K562 (cell line): ENCODE measurements around the gene EPB41L4A. TPM values are rescaled to one million over a fixed set of nuclear protein-coding genes. Genes with fewer than 3 reads are reported as not detected.

Experiments used
- ATAC-seq: fragments of 200-7000 bp; cut with Tn5 transposase; 3 replicates; pipeline ENCODE4 v1.9.1; 2020; ENCODE audit warnings: moderate library complexity
- BruUV-seq: library from RNA; stranded (reverse); fragments of 400-500 nt; replicated peaks from 2 replicates; lab custom pipeline; 2021; lab: Mats Ljungman, UMichigan
- CTCF ChIA-PET: fragments of 300-600 bp; formaldehyde crosslinking; extraction: SDS; loops from one replicate; lab custom pipeline; 2021; ENCODE audit warnings: low intra/inter-chr PET ratio; lab: Yijun Ruan, JAX
- POLR2A ChIA-PET: fragments of 300-600, 350-650 bp; sonication (Branson Sonifier 250); formaldehyde crosslinking; extraction: SDS; loops from one replicate; lab custom pipeline; 2021; ENCODE audit warnings: antibody characterized with exemption, inconsistent platforms; lab: Yijun Ruan, JAX
- DNase-seq, 4 experiments: peaks; one replicate each; pipeline versions ENCODE4 v3.0.0 to v3.0.0-alpha.2; 2011 to 2018; ENCODE audit warnings: low spot score in 3 of 4, mixed read lengths in 3 of 4; ENCODE audit errors: extremely low read depth in 1 of 4
- FAIRE-seq: peaks from 2 replicates; lab custom pipeline; 2011; peaks lifted over from hg19 to GRCh38; lab: Jason Lieb, UNC
- H2AFZ ChIP-seq: 2 replicates; pipeline ENCODE4 v1.6.0; 2011; ENCODE audit warnings: low read depth, low read length, control low read depth, inconsistent platforms
- H3K27ac ChIP-seq: fragments of 200-600 bp; 3 replicates; pipeline ENCODE4 v1.8.0; 2011; ENCODE audit warnings: low read depth, mild to moderate bottlenecking, control low read depth, inconsistent platforms, low read length, moderate library complexity, mixed read lengths; ENCODE audit errors: extremely low read depth
- H3K27me3 ChIP-seq, 2 experiments: fragments of 300-600 bp in 1 of 2; 2 replicates in 1 of 2; 3 replicates in 1 of 2; pipeline versions ENCODE4 v1.6.0 to v1.8.0; 2011; ENCODE audit warnings: inconsistent platforms in 2 of 2, low read length in 2 of 2, mild to moderate bottlenecking in 1 of 2, mixed read lengths in 1 of 2, moderate library complexity in 1 of 2; ENCODE audit not compliant: control insufficient read depth in 2 of 2, insufficient read depth in 2 of 2
- H3K36me3 ChIP-seq: fragments of 300-600 bp; 3 replicates; pipeline ENCODE4 v1.8.0; 2011; ENCODE audit warnings: mild to moderate bottlenecking, low read length, inconsistent platforms; ENCODE audit not compliant: control insufficient read depth, insufficient read depth
- H3K4me1 ChIP-seq, 2 experiments: fragments of 200-600 bp in 1 of 2; replicated peaks in 1 of 2; 2 replicates in 1 of 2; 3 replicates in 1 of 2; pipeline versions ENCODE4 v1.5.1 to v1.8.0; 2011; ENCODE audit warnings: inconsistent platforms in 2 of 2, low read length in 2 of 2, mild to moderate bottlenecking in 1 of 2, mixed read lengths in 1 of 2, moderate library complexity in 1 of 2; ENCODE audit not compliant: control insufficient read depth in 2 of 2, insufficient read depth in 2 of 2
- H3K4me2 ChIP-seq: 2 replicates; pipeline ENCODE4 v1.6.1; 2011; ENCODE audit warnings: low read length, control low read depth, inconsistent platforms, mixed read lengths; ENCODE audit not compliant: insufficient read depth
- H3K4me3 ChIP-seq: fragments of 200-600 bp; sonication (generic), shearing (Covaris generic); 2 replicates; pipeline ENCODE4 v1.5.1; 2016; ENCODE audit warnings: control low read depth, inconsistent platforms
- H3K79me2 ChIP-seq: fragments of 200-600 bp; 3 replicates; pipeline ENCODE4 v1.8.0; 2011; ENCODE audit warnings: low read length, inconsistent platforms; ENCODE audit not compliant: control insufficient read depth, insufficient read depth
- H3K9ac ChIP-seq, 2 experiments: 2 replicates each; pipeline versions ENCODE4 v1.6.0 to v1.6.1; 2011; ENCODE audit warnings: low read depth in 2 of 2, low read length in 2 of 2, control low read depth in 1 of 2, inconsistent platforms in 1 of 2, mild to moderate bottlenecking in 1 of 2, mixed read lengths in 1 of 2; ENCODE audit not compliant: insufficient read depth in 1 of 2
- H3K9me1 ChIP-seq: one replicate; pipeline ENCODE4 v1.6.0; 2011; ENCODE audit warnings: inconsistent platforms, mild to moderate bottlenecking, low read length, moderate library complexity; ENCODE audit not compliant: control insufficient read depth, insufficient read depth
- H3K9me3 ChIP-seq: replicated peaks from 2 replicates; pipeline ENCODE4 v1.5.1; 2011; ENCODE audit warnings: low read depth, low read length, inconsistent platforms; ENCODE audit not compliant: control insufficient read depth, insufficient read depth
- H4K20me1 ChIP-seq: replicated peaks from 2 replicates; pipeline ENCODE4 v1.6.1; 2011; ENCODE audit warnings: low read length, inconsistent platforms, mixed read lengths; ENCODE audit not compliant: control insufficient read depth, insufficient read depth
- CBFB ChIP-seq: sonication (generic); formaldehyde crosslinking; IDR thresholded peaks from 2 replicates; pipeline ENCODE4 v1.4.0; 2020; ENCODE audit warnings: mild to moderate bottlenecking, missing genetic modification reagents
- CBX2 ChIP-seq: fragments of 200-600 bp; sonication (generic); IDR thresholded peaks from one replicate; pipeline ENCODE4 v1.6.1; 2012; ENCODE audit warnings: mild to moderate bottlenecking, low read length, inconsistent platforms; ENCODE audit not compliant: insufficient read depth, poor library complexity, severe bottlenecking
- FIP1L1 ChIP-seq: fragments of 200-400 bp; formaldehyde crosslinking; IDR thresholded peaks from 2 replicates; pipeline ENCODE4 v1.6.1; 2018; ENCODE audit warnings: mild to moderate bottlenecking, low read depth, low read length; ENCODE audit not compliant: poor library complexity, severe bottlenecking
- FOSL1 ChIP-seq: fragments of 200-800 bp; sonication (Bioruptor generic); conservative IDR thresholded peaks from 2 replicates; pipeline ENCODE4 v1.6.1; 2016; ENCODE audit warnings: missing genetic modification characterization, missing compliant biosample characterization
- HLTF ChIP-seq: fragments of 450-650 bp; IDR thresholded peaks from 2 replicates; pipeline ENCODE4 v1.6.1; 2016
- MEIS2 ChIP-seq: fragments of 450-650 bp; IDR thresholded peaks from 2 replicates; pipeline ENCODE4 v1.6.1; 2014; ENCODE audit warnings: mild to moderate bottlenecking; ENCODE audit not compliant: partially characterized antibody
- PCBP2 ChIP-seq: fragments of 200-400 bp; formaldehyde crosslinking; IDR thresholded peaks from 2 replicates; pipeline ENCODE4 v1.6.1; 2018; ENCODE audit warnings: low read length, low read depth, mild to moderate bottlenecking, moderate library complexity; ENCODE audit not compliant: poor library complexity, severe bottlenecking
- PURB ChIP-seq: sonication (generic); formaldehyde crosslinking; IDR thresholded peaks from 2 replicates; pipeline ENCODE4 v1.9.0; 2021; ENCODE audit warnings: low read depth, mild to moderate bottlenecking, missing genetic modification reagents
- RFX1 ChIP-seq: fragments of 450-650 bp; IDR thresholded peaks from 2 replicates; pipeline ENCODE4 v1.6.1; 2016; ENCODE audit warnings: mild to moderate bottlenecking, moderate library complexity
- SREBF2 ChIP-seq: sonication (generic); formaldehyde crosslinking; IDR thresholded peaks from 2 replicates; pipeline ENCODE4 v1.4.0; 2020; ENCODE audit warnings: mild to moderate bottlenecking, missing genetic modification reagents
- SRSF3 ChIP-seq: fragments of 200-400 bp; formaldehyde crosslinking; IDR thresholded peaks from 2 replicates; pipeline ENCODE4 v1.6.1; 2016; ENCODE audit warnings: mild to moderate bottlenecking, low read length, moderate library complexity; ENCODE audit not compliant: insufficient read depth
- TCFL5 ChIP-seq: fragments of 250-450 bp; sonication (Bioruptor Pico); conservative IDR thresholded peaks from 2 replicates; pipeline ENCODE4 v1.6.1; 2021; ENCODE audit warnings: mild to moderate bottlenecking, moderate library complexity, matching md5 sums
- ZNF146 ChIP-seq: IDR thresholded peaks from one replicate; pipeline ENCODE4 v1.6.1; 2018; ENCODE audit warnings: missing compliant biosample characterization; ENCODE audit not compliant: unreplicated experiment
- ZNF511 ChIP-seq: sonication (generic); formaldehyde crosslinking; IDR thresholded peaks from 2 replicates; pipeline ENCODE4 v1.8.0; 2022; ENCODE audit warnings: mild to moderate bottlenecking, missing genetic modification reagents
- WGBS: fragments of 100-300 bp; shearing (Covaris generic); methylation state at CpG from one replicate; pipeline ENCODE4 v1.1.6; 2016; ENCODE audit warnings: low coverage, mixed read lengths; ENCODE audit not compliant: insufficient coverage; ENCODE audit errors: missing lambda C conversion rate; 5-methylcytosine and 5-hydroxymethylcytosine counted together
- in situ Hi-C: fragments of 300-500 bp; cut with MboI; formaldehyde crosslinking; loops from 4 replicates; pipeline ENCODE4 v1.15.0; 2018; ENCODE audit warnings: inconsistent platforms, mixed read lengths
- intact Hi-C: fragments of 100-400 bp; cut with micrococcal nuclease; formaldehyde crosslinking; loops from 2 replicates; pipeline ENCODE4 v1.14.2; 2022
- polyA plus RNA-seq, 8 experiments: library from polyadenylated mRNA; depleted of rRNA in 4 of 8; stranded (reverse) in 5 of 8; unstranded in 3 of 8; fragments of >200 nt; fragmentation: Nextera tagmentation in 2 of 8; fragmentation: Illumina TruSeq in 1 of 8; extraction: Ambion mirVana in 2 of 8; extraction: Trizol in 1 of 8; gene quantifications; 2 replicates each; pipeline versions ENCODE4 v1.2.1 to v1.2.3, GENCODE V29; 2011 to 2014; ENCODE audit warnings: inconsistent platforms in 1 of 8, missing spikeins in 1 of 8
- total RNA-seq, 7 experiments: library from RNA; depleted of rRNA in 6 of 7; stranded (reverse); fragments of >200 nt in 6 of 7; fragmentation: Illumina TruSeq in 2 of 7; extraction: Trizol in 2 of 7; gene quantifications; 2 replicates each; pipeline versions ENCODE4 v1.2.1 to v1.2.3, GENCODE V29; 2011 to 2021; ENCODE audit warnings: low replicate concordance in 1 of 7
- TF ChIP-seq, protein P1 (sequence below): fragments of 450-650 bp; IDR thresholded peaks from one replicate; pipeline ENCODE4 v1.6.1; 2018; ENCODE audit warnings: mild to moderate bottlenecking, moderate library complexity; ENCODE audit not compliant: partially characterized antibody

EPB41L4A gene
- total and polyA plus RNA-seq, 9 of the 15 experiments (the other 6 are each of a cell fraction or from before 2014, with no cell fraction given) = 0.04 to 0.35 (median 0.12) TPM; not detected in 3

DNA sequence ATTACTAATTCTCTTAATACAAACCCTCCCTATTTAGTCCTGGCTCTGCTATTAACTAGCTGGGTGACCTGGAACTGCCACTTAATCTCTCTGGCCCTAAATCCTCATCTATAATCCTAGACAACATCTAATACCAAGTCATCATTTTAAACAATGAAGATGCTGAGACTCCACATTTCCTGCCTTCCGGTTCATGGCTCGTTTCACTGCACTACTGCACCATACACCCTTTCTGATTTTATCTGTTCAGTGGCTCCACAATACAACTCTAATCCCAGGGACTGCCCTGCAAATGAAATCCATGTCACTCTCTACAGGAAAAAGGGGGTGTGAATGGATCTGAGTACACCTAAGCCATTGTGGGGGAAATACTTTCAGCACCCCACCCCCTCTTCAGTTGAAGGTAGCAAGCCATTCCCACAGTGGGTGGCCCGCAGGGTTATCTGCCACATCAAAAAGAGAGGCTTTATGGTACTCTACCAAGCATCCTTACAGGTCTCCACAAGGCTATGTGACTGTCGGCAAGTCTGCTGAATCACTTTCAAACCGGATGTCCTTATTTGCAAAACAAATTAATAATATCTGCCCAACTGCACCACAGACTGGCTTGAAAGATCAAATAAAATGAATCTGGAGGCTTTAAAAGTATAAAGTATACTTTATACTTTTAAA, 89.5 kb downstream of the EPB41L4A start:
- Histone ChIP-seq H3K27me3 (no peaks in the 10 kb centered on the region), H3K4me2 (no peak overlapping the region), H3K27ac (no peak overlapping the region)
- in situ Hi-C loops = no loop called here
- no peak for TF ChIP-seq PURB (CRISPR knock-in tag)
- no peak for TF ChIP-seq FIP1L1
- TF ChIP-seq RFX1 = no peak
- TF ChIP-seq SREBF2 (CRISPR knock-in tag) = no peak
- TF ChIP-seq, all 486 proteins: peak for 0
- no peak for FAIRE-seq
- Histone ChIP-seq H3K36me3 (no peaks in the 10 kb centered on the region), H3K4me3 (no peak overlapping the region), H4K20me1 (no peaks in the 10 kb centered on the region; the same call in 1 of the 2 replicates), H3K4me1 (no peaks in the 10 kb centered on the region), H3K9ac (no peak overlapping the region), H3K79me2 (no peaks in the 10 kb centered on the region), H3K9me3 (no peaks in the 10 kb centered on the region), H2AFZ (no peak overlapping the region), H3K9me1 (no peaks in the 10 kb centered on the region)
- BruUV-seq = no TSS peak
- WGBS = 0% methylated on average over 5 of the region's 5 CpGs
- intact Hi-C loops = no loop called here
- ChIA-PET POLR2A (no interaction called here), CTCF (no interaction called here)
- ATAC-seq = no peak
- no peak for DNase-seq

DNA sequence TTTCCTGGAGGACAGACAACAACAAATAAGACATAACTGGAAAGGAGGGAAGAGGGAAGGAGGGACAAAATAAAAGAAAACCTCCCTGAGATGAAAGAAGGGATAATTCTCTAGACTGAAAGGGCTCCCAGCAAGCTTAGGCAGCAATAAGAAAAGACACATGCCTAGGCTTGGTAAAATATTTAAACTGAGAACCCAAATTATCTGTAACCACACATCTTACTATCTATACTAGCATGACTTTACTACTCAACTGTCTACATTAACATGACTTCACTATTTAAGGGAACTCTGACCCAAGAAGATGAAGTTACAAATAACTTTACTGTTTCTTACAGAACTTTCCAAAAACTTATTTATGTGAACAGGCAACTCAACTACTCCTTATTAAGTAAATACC, 95.9 kb downstream of the EPB41L4A start:
- Histone ChIP-seq H3K27me3 (no peaks in the 10 kb centered on the region), H3K27ac (no peak overlapping the region), H3K9ac (no peak overlapping the region), H2AFZ (no peak overlapping the region), H3K9me3 (no peaks in the 10 kb centered on the region), H3K4me3 (no peak overlapping the region), H3K9me1 (no peaks in the 10 kb centered on the region), H3K4me1 (no peaks in the 10 kb centered on the region), H3K79me2 (no peaks in the 10 kb centered on the region), H4K20me1 (no peaks in the 10 kb centered on the region), H3K4me2 (no peak overlapping the region), H3K36me3 (no peaks in the 10 kb centered on the region)
- ATAC-seq = no peak
- no TSS peak for BruUV-seq
- POLR2A ChIA-PET = interaction anchor here (0.6 kb wide), 1 partner anchor 9 kb away, joined by 3 read pairs; no protein-coding TSS in a partner anchor
- no peak for FAIRE-seq
- intact Hi-C loops (no loop called here), in situ Hi-C loops (no loop called here)
- no peak for DNase-seq
- CTCF ChIA-PET = no interaction called here
- no peak for TF ChIP-seq CBFB
- no peak for TF ChIP-seq ZNF146 (CRISPR knock-in tag)
- TF ChIP-seq SRSF3 = no peak
- TF ChIP-seq MEIS2 = no peak
- TF ChIP-seq, protein P1, sequence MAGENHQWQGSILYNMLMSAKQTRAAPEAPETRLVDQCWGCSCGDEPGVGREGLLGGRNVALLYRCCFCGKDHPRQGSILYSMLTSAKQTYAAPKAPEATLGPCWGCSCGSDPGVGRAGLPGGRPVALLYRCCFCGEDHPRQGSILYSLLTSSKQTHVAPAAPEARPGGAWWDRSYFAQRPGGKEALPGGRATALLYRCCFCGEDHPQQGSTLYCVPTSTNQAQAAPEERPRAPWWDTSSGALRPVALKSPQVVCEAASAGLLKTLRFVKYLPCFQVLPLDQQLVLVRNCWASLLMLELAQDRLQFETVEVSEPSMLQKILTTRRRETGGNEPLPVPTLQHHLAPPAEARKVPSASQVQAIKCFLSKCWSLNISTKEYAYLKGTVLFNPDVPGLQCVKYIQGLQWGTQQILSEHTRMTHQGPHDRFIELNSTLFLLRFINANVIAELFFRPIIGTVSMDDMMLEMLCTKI = no peak
- TF ChIP-seq HLTF = no peak
- TF ChIP-seq TCFL5 = no peak
- no peak for TF ChIP-seq PCBP2
- no peak for TF ChIP-seq FOSL1
- no peak for TF ChIP-seq ZNF511
- TF ChIP-seq CBX2 = no peak
